Adrenal gland (tissue), 12 donors: Measurements from ENCODE around the gene NAALADL2. TPM values are rescaled to one million over a fixed set of nuclear protein-coding genes. Genes with fewer than 3 reads are reported as not detected.
"Not testable (repeated sequence)": the region's sequence is repeated elsewhere in the genome, so short reads cannot be mapped to it uniquely, and the experiment has no call there.

Experiments used
- DNase-seq, 7 donors: peaks; one replicate each; pipeline ENCODE4 v3.0.0-alpha.2; 2019 to 2020
- H3K27ac ChIP-seq, 5 donors: fragments of 200-600 bp; sonication (generic) in 4 of 5; 1 replicate in 3 of 5; 2 replicates in 2 of 5; pipeline versions ENCODE4 v1.5.1 to v1.8.0; 2016 to 2020; ENCODE audit warnings: mild to moderate bottlenecking in 1 of 5
- H3K27me3 ChIP-seq: fragments of 200-600 bp; 2 replicates; pipeline ENCODE4 v1.8.0; 2021
- H3K36me3 ChIP-seq, 2 donors: fragments of 200-600 bp; replicated peaks in 1 of 2; 1 replicate in 1 of 2; 2 replicates in 1 of 2; pipeline versions ENCODE4 v1.5.1 to v1.8.0; 2018 to 2022
- H3K4me1 ChIP-seq, 2 donors: fragments of 200-600 bp; replicated peaks in 1 of 2; 1 replicate in 1 of 2; 2 replicates in 1 of 2; pipeline versions ENCODE4 v1.5.1 to v1.8.0; 2018 to 2021
- H3K4me3 ChIP-seq, 4 donors: fragments of 200-600 bp; sonication (generic) in 3 of 4; one replicate each; pipeline ENCODE4 v1.5.1; 2016 to 2018
- H3K9me3 ChIP-seq, 3 donors: fragments of 200-600 bp; sonication (generic) in 1 of 3; replicated peaks in 1 of 3; 1 replicate in 2 of 3; 2 replicates in 1 of 3; pipeline versions ENCODE4 v1.5.1 to v1.8.0; 2016 to 2021
- CTCF ChIP-seq, 6 experiments: fragments of 450-650 bp in 4 of 6; fragments of 200-600 bp in 2 of 6; sonication (generic) in 1 of 6; IDR thresholded peaks; 1 replicate in 5 of 6; 2 replicates in 1 of 6; pipeline versions ENCODE4 v1.5.1 to v1.8.0; 2016 to 2021; ENCODE audit warnings: antibody characterized with exemption in 6 of 6, mild to moderate bottlenecking in 2 of 6, moderate library complexity in 1 of 6
- POLR2A ChIP-seq, 2 donors: fragments of 450-650 bp; IDR thresholded peaks; one replicate each; pipeline ENCODE4 v1.6.1; 2017; ENCODE audit warnings: antibody characterized with exemption in 2 of 2, mild to moderate bottlenecking in 2 of 2, moderate library complexity in 1 of 2
- WGBS, 4 donors: extraction: QIAGEN DNeasy Blood & Tissue Kit in 2 of 4; methylation state at CpG; one replicate each; pipeline versions ENCODE4 v1.1.5 to v1.1.7; 2013 to 2017; 5-methylcytosine and 5-hydroxymethylcytosine counted together
- intact Hi-C, 2 donors: fragments of 100-400 bp; cut with DNase I; formaldehyde crosslinking; loops; one replicate each; pipeline versions ENCODE4 v1.14.1 to v1.15.0; 2022 to 2023
- polyA plus RNA-seq, 3 donors: library from polyadenylated mRNA; stranded (reverse); fragments of 200-250 nt in 2 of 3; fragments of 350-450 nt in 1 of 3; fragmentation: Illumina TruSeq in 1 of 3; extraction: RNeasy Lipid Tissue Mini Kit (QIAGEN cat#74804) in 1 of 3; gene quantifications; one replicate each; pipeline ENCODE4 v1.2.3, GENCODE V29; 2013 to 2014
- total RNA-seq, 9 donors: library from RNA; depleted of rRNA in 4 of 9; stranded (reverse); fragments of >200 nt in 4 of 9; fragments of 120-200 nt in 1 of 9; fragmentation: NEBNext Ultra II Directional in 1 of 9; extraction: Animal tissue kit (Norgen Biotek cat#: 25700) in 1 of 9; gene quantifications; one replicate each; pipeline versions ENCODE4 v1.1.0 to v1.2.4, GENCODE V29; 2013 to 2023
- donor health status: healthy with polysubstance abuse.
- donor health status: Bipolar disorder and iron deficiency.
- donor health status: DM: yes; HTN: yes; CAD: no.
- donor health status: DM: no; HTN: no; CAD: no.
- donor health status: DM: no; HTN: no; CAD: no.
- donor health status: DM: yes; HTN: yes; CAD: no.

Gene NAALADL2
- total and polyA plus RNA-seq, 12 donors, result 0.24 to 7.8 (median 4.8) TPM

- no peaks in the 10 kb centered on the region for H3K9me3 ChIP-seq
- intact Hi-C loops, result no loop called here
- no peaks in the 10 kb centered on the region for H3K4me1 ChIP-seq
- H3K27ac ChIP-seq, result no peak overlapping the region
- no peak overlapping the region for H3K4me3 ChIP-seq
- no peak for TF ChIP-seq POLR2A (IDR thresholded peaks at IDR 0.05)
- no peak for TF ChIP-seq CTCF (IDR thresholded peaks at IDR 0.05)
- H3K27me3 ChIP-seq, result no peaks in the 10 kb centered on the region
- no peaks in the 10 kb centered on the region for H3K36me3 ChIP-seq
- DNase-seq, result no peak
Measured at GRCh38 chr3:175159202-175159601, 300.1 kb downstream of the NAALADL2 start.

- H3K36me3 ChIP-seq, result no peaks in the 10 kb centered on the region
- H3K27ac ChIP-seq, result no peak overlapping the region
- H3K4me1 ChIP-seq, result no peaks in the 10 kb centered on the region
- no peak overlapping the region for H3K4me3 ChIP-seq
- 78 to 86% (median 82%) methylated on average over 5 of the region's 5 CpGs for WGBS, 4 donors
- TF ChIP-seq CTCF (IDR thresholded peaks at IDR 0.05) (no peak), POLR2A (IDR thresholded peaks at IDR 0.05) (no peak)
- intact Hi-C loops, result no loop called here
- H3K27me3 ChIP-seq, result no peaks in the 10 kb centered on the region
- H3K9me3 ChIP-seq, result no peaks in the 10 kb centered on the region
- no peak for DNase-seq
Measured at GRCh38 chr3:175161291-175161690, 302.2 kb downstream of the NAALADL2 start.

- TF ChIP-seq CTCF (IDR thresholded peaks at IDR 0.05) (no peak), POLR2A (IDR thresholded peaks at IDR 0.05) (no peak)
- no peak for DNase-seq
- Histone ChIP-seq H3K27ac (no peak overlapping the region), H3K4me1 (no peaks in the 10 kb centered on the region), H3K4me3 (no peak overlapping the region), H3K27me3 (no peaks in the 10 kb centered on the region), H3K36me3 (no peaks in the 10 kb centered on the region), H3K9me3 (no peaks in the 10 kb centered on the region)
- intact Hi-C loops, result no loop called here
- WGBS, 4 donors, result 90 to 92% (median 91%) methylated on average over 3 of the region's 3 CpGs
Measured at GRCh38 chr3:175163686-175164085, 304.6 kb downstream of the NAALADL2 start.

- WGBS, 4 donors, result 92 to 98% (median 95%) methylated on average over 10 of the region's 10 CpGs
- H3K4me1 ChIP-seq, DNase-seq, H3K27me3 ChIP-seq, H3K9me3 ChIP-seq, intact Hi-C loops, H3K36me3 ChIP-seq, H3K4me3 ChIP-seq, H3K27ac ChIP-seq: not testable (repeated sequence)
Measured at GRCh38 chr3:175173117-175173516, 314.0 kb downstream of the NAALADL2 start.

GRCh38 chr3:175176556-175176955 lies 317.4 kb downstream of the NAALADL2 start:
- TF ChIP-seq CTCF (IDR thresholded peaks at IDR 0.05) (no peak), POLR2A (IDR thresholded peaks at IDR 0.05) (no peak)
- no peaks in the 10 kb centered on the region for H3K4me1 ChIP-seq
- intact Hi-C loops, result no loop called here
- no peak overlapping the region for H3K27ac ChIP-seq
- no peak for DNase-seq
- H3K9me3 ChIP-seq, result no peaks in the 10 kb centered on the region
- H3K36me3 ChIP-seq, result no peaks in the 10 kb centered on the region
- H3K27me3 ChIP-seq, result no peaks in the 10 kb centered on the region
- no peak overlapping the region for H3K4me3 ChIP-seq
- 78 to 86% (median 79%) methylated on average over 3 of the region's 3 CpGs for WGBS, 4 donors
